Umbilical cord (tissue), 2 donors: ENCODE results near the gene TUBAL3. TPM values are rescaled to one million over a fixed set of nuclear protein-coding genes. Genes with fewer than 3 reads are reported as not detected.
"Not testable (repeated sequence)": the region's sequence is repeated elsewhere in the genome, so short reads cannot be mapped to it uniquely, and the experiment has no call there.

ENCODE experiments used
- DNase-seq: peaks from one replicate; pipeline ENCODE4 v3.0.0-alpha.2; 2015; ENCODE audit warnings: low spot score
- total RNA-seq: library from RNA; depleted of rRNA; stranded (reverse); fragments of >200 nt; gene quantifications from one replicate; pipeline ENCODE4 v1.2.3, GENCODE V29; 2014; ENCODE audit warnings: low replicate concordance; ENCODE audit not compliant: insufficient read depth

TUBAL3 gene
- total RNA-seq, 1 donor from 2014 or later, result not detected

DNA sequence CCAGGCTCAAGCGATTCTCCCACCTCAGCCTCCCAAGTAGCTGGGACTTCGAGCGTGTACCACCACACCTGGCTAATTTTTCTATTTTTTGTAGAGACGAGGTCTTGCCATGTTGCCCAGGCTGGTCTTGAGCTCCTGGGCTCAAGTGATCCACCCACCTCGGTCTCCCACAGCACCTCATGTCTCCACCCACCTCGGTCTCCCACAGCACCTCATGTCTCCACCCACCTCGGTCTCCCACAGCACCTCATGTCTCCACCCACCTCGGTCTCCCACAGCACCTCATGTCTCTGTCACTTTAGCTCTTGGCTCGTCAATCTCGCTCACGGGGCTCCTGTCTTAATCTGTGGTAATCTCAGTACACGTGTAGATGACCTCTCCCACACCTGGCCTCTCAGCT is 24.2 kb downstream of the TUBAL3 start:
- DNase-seq, result not testable (repeated sequence)

DNA sequence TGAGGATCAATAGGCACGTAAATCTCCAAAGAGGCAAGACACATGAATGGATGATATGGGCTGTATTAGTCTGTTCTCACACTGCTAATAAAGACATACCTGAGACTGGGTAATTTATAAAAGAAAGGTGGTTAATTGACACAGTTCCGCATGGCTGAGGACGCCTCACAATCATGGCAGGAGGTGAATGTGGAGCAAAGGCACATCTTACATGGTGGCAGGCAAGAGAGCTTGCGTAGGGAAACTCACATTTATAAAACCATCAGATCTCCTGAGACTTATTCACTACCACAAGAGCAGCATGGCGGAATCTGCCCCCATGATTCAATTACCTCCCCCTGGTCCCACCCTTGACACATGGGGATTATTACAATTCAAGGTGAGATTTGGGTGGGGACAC is 25.4 kb downstream of the TUBAL3 start:
- not testable (repeated sequence) for DNase-seq

- no peak for DNase-seq
Observed at GRCh38 chr10:5376450-5376849, 28.2 kb downstream of the TUBAL3 start.

DNA sequence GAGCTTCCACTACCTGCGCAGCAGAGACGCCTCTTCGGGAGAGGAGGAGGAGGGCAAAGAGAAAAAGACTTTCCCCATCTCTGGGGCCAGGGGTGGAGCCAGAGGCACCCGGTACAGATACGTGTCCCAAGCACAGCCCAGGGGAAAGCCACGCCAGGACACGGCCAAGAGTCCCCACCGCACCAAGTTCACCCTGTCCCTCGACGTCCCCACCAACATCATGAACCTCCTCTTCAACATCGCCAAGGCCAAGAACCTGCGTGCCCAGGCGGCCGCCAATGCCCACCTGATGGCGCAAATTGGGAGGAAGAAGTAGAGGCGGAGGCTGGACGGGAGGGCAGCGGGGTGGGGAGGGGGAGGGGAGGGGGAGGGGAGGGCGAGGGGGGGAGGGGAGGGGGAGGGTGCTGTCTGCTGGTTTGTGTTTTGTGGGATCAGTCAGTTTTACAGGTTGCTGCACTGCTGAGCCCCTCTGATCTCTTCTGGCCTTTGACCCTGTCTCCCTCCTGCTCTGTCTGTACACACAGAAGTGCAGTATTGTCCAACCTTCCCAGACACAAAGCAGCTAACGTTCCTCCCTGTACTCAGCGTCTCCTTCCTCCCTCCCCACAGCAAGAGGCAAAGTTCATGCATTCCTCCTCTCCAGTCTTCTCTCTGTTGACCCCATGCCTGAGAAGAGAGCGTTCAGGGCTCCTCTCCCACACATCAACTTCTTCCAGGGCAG is 30.6 kb downstream of the TUBAL3 start:
- no peak for DNase-seq

- no peak for DNase-seq
Observed at GRCh38 chr10:5373307-5373706, 31.3 kb downstream of the TUBAL3 start.

DNA sequence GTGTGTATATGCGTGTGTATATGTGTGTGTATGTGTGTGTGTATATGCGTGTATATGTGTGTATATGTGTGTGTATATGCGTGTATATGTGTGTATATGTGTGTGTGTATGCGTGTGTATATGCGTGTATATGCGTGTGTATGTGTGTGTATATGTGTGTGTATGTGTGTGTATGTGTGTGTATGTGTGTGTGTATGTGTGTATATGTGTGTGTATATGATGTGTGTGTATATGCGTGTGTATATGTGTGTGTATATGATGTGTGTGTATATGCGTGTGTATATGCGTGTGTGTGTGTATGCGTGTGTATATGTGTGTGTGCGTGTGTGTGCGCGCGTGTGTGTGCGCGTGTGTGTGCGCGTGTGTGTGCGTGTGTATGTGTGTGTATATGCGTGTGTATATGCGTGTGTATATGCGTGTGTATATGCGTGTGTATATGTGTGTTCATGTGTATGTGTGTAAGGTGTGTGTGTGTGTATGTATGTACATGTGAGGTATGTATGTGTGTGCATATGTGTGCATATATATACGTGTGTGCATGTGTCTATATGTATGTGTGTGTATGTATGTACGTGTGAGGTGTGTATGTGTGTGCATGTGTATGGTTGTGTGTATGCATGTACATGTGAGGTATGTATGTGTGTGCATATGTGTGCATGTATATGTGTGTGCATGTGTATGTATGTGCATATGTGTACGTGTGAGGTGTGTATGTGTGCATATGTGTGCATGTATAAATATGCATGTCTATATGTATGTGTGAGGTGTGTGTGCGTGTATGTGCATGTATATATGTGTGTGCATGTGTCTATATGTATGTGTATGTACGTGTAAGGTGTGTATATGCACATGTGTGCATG is 33.9 kb downstream of the TUBAL3 start:
- no peak for DNase-seq

- no peak for DNase-seq
Observed at GRCh38 chr10:5369362-5370158, 35.1 kb downstream of the TUBAL3 start.

- no peak for DNase-seq
Observed at GRCh38 chr10:5365928-5366327, 38.7 kb downstream of the TUBAL3 start.

DNA sequence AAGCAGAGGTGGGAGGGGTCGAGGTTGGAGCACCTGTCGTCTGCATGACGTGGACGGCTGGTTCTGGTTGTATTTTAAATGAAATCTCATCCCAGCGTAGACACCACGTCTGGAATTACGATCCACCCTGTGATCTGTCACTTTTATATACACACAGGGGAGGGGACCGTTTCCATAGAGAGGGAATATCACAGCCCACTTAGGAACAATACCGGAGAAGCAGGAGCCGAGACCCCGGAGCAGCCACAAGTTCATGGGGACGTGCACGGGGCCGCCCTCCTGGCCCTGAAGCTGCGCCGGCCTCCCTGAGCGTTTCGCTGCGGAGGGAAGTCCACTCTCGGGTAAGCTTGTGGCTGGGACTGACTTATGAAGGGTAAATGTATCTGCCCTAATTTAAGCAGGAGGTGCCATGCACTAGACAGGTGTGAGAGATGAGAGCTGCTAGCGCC is 39.7 kb downstream of the TUBAL3 start, which contains the start of gene UCN3:
Gene UCN3, plus strand, starts transcription at position 77 of the 449 bp plus-strand sequence. CDS start 8,755 bp downstream, outside the sequence.
- DNase-seq, result no peak

DNA sequence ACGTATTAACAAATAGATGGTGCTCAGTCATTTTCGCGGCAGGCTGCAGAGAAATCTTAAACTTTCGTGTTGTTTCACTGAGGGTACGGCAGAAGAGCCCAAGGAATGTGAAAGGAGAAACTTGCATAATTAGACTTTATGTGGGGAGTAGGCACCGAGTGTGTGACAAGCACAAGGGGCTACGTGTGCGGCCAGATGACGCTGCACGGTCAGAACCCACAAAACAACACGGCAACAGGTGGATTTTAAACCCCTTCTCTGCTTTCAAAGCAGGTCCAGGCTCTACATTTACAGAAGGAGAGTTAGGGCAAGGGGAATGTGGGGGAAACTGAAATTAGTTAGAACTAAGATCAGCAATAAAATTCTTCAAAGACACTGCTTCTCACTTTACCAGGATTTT is 40.3 kb downstream of the TUBAL3 start:
- no peak for DNase-seq

DNA sequence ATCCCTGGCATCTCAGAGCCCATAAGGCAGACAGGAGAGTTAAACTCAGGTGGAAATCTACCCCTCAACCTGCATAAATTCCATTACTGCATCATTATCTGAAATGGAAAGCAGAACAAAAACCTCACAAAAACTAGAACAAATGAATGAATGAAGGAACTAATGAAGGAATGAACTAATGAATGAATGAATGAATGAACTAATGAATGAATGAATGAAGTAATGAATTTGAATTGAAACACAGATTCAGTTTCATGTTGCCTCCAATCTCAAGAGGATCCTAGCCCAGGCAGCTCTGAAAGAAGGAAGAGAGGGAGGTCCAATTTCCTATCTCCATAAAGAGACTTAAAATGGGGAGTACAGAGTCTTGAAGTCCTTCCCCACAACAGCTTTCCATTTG is 41.8 kb downstream of the TUBAL3 start:
- DNase-seq, result no peak

DNA sequence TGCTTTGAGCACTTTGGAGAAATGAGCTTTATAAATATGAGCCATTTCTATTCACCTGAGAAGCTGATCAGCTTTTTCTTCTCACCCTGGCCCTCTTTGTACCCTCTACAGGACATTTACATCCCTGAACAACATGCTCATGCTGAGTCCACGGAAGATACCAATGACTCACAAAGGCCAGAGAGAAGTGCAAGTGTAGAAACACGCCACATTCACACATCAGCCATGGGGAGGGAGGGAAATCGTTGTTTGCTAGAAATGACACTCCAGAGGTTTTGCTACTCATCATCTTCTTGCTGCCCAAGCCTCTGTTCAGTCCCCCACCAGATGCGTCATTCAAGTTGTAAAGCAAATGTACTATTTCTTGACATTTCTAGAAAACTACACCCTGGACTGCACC is 42.7 kb downstream of the TUBAL3 start:
- DNase-seq, result no peak

GRCh38 chr10:5360318-5360915 is 44.2 kb downstream of the TUBAL3 start:
- no peak for DNase-seq

DNA sequence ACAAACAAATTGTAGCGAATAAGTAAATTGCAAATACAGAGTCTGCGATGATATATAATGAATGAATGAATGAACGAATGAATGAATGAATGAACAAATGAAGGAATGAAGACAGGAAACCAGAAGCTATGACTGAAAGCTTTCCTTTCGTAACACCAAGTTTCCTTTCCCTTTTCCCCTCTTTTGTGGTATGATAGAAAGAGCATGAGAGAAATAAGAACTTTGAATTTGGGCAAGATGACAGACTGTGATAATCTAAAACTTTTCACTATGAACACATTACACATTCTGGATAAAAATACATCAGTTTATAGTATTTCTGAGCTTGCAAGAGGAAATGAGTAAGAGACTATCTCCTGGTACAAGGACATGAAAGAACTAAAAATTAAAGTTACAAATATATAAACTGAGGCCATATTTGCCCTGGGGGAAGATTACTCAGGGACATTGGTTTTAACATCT is 48.3 kb downstream of the TUBAL3 start:
- no peak for DNase-seq

DNA sequence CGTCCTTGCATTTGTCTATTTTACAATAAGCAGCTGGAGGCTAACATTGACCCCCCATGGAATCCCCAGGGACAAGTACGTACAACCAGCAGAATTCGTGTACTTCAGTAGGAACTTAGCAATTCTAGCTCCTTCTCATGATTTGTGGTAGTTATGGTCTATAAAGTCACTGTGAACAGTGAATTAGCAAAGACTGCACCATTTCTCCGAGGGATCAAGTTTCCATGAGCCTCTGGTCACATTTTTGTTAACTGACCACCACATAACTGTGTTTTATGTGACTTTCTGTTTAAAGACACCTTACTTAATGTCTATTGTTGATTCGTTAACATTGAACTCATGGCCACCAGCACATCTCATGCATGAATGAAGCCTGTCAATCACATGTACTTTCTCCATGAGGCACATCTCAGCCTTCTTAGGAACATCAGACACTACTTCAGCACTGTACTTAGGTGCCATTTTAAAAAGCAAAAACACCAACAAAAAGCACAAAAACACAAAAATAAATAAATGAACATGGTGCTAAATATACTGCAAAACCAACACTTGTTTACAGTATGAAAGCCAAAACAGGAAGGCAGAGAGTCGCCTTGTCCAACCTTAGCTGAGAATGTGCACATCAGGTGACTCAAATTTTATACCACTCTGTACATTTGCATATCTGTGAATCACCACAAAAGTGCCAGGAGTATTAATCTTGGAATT is 48.9 kb downstream of the TUBAL3 start:
- no peak for DNase-seq

GRCh38 chr10:5354068-5354467 is 50.6 kb downstream of the TUBAL3 start:
- DNase-seq, result no peak

DNA sequence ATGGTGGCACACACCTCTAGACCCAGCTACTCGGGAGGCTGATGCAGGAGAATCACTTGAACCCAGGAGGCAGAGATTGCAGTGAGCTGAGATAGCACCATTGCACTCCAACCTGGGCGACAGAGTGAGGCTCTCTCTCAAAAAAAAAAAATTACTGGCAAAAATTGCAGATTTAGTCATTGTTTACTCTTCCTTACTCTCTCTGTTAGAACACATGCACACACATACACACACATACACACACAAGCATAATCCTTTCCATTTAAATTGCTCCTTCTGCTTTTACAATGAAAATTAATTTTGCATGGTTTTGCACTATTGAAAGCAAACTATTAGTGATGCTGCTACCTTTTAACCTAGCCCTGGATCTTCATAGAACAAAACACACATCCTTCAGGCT is 55.3 kb downstream of the TUBAL3 start:
- no peak for DNase-seq

DNA sequence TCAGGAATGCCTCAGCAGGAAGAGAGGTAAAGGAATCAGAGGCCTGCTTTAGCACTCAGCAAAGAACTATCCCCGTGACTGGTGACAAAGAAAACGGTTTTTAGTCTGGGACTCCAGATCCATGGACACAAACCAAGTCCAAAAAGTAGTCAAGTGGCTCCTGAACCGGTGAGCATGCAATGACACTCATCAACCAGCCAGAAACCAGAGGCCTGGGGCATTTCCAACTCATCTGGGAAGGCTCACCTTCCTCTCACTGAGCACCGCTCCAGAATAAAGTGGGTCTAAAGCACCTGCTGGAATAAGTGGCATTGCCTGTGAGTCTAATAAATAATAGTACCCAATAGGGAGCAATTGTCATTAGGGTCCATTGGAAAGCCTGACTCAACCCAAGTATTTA is 57.7 kb downstream of the TUBAL3 start:
- DNase-seq, result no peak

DNA sequence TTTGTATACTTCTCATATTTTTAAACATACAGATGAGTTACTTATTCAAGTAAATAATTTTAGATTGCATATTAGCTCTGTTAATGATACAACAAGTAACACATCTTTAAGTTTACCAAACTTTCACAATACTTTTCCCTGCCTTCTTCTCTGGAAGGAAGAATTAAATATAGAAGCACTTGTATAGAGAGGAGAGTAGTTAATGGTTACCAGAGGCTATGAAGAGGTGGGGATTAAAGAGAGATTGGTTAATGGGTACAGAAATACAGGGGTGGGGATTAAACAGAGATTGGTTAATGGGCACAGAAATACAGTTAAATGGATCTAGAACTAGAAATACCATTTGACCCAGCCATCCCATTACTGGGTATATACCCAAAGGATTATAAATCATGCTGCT is 59.9 kb downstream of the TUBAL3 start:
- no peak for DNase-seq

- DNase-seq, result no peak
Observed at GRCh38 chr10:5343979-5344378, 60.6 kb downstream of the TUBAL3 start.

GRCh38 chr10:5343561-5343960 is 61.1 kb downstream of the TUBAL3 start:
- no peak for DNase-seq
